CD14-positive monocyte (primary cell): Measurements from ENCODE around the gene SLC4A5. TPM values are rescaled to one million over a fixed set of nuclear protein-coding genes. Genes with fewer than 3 reads are reported as not detected.

Experiments used
- DNase-seq, 3 donors: peaks; one replicate each; pipeline ENCODE4 v3.0.0-alpha.2; 2011 to 2022
- H2AFZ ChIP-seq: 2 replicates; pipeline ENCODE4 v1.6.0; 2012; ENCODE audit warnings: mild to moderate bottlenecking, low read depth, low read length, inconsistent platforms; ENCODE audit not compliant: insufficient read depth, poor library complexity, severe bottlenecking
- H3K27ac ChIP-seq, 2 donors: 1 replicate in 1 of 2; 2 replicates in 1 of 2; pipeline ENCODE4 v1.5.1; 2012 to 2013; ENCODE audit warnings: low read length in 2 of 2, control low read depth in 1 of 2, inconsistent platforms in 1 of 2, low read depth in 1 of 2, mild to moderate bottlenecking in 1 of 2
- H3K27me3 ChIP-seq, 2 donors: one replicate each; pipeline versions ENCODE4 v1.6.0 to v1.6.1; 2011 to 2013; ENCODE audit warnings: low read length in 2 of 2; ENCODE audit not compliant: control insufficient read depth in 2 of 2, insufficient read depth in 2 of 2
- H3K36me3 ChIP-seq, 2 donors: replicated peaks in 1 of 2; 1 replicate in 1 of 2; 2 replicates in 1 of 2; pipeline versions ENCODE4 v1.5.1 to v1.6.1; 2012 to 2013; ENCODE audit warnings: low read length in 2 of 2, control low read depth in 1 of 2, inconsistent platforms in 1 of 2, mild to moderate bottlenecking in 1 of 2; ENCODE audit not compliant: insufficient read depth in 2 of 2, control insufficient read depth in 1 of 2
- H3K4me1 ChIP-seq, 2 donors: 1 replicate in 1 of 2; 2 replicates in 1 of 2; pipeline versions ENCODE4 v1.5.1 to v1.6.1; 2012 to 2013; ENCODE audit warnings: low read length in 2 of 2, control low read depth in 1 of 2, inconsistent platforms in 1 of 2, mild to moderate bottlenecking in 1 of 2, moderate library complexity in 1 of 2; ENCODE audit not compliant: insufficient read depth in 2 of 2, control insufficient read depth in 1 of 2
- H3K4me2 ChIP-seq: replicated peaks from 2 replicates; pipeline ENCODE3; 2012; ENCODE audit warnings: low read length, moderate library complexity, mild to moderate bottlenecking; ENCODE audit not compliant: poor library complexity, severe bottlenecking; ENCODE audit errors: extremely low read depth
- H3K4me3 ChIP-seq, 3 experiments: fragments of 200-600 bp in 1 of 3; sonication (generic) in 1 of 3; replicated peaks in 1 of 3; 1 replicate in 2 of 3; 2 replicates in 1 of 3; pipeline ENCODE4 v1.5.1; 2011 to 2013; ENCODE audit warnings: low read length in 3 of 3, mild to moderate bottlenecking in 3 of 3, control low read depth in 2 of 3, low read depth in 2 of 3, inconsistent platforms in 1 of 3, moderate library complexity in 1 of 3
- H3K79me2 ChIP-seq: 2 replicates; pipeline ENCODE4 v1.6.0; 2012; ENCODE audit warnings: mild to moderate bottlenecking, control low read depth, inconsistent platforms, low read length, moderate library complexity; ENCODE audit not compliant: insufficient read depth
- H3K9ac ChIP-seq: 2 replicates; pipeline ENCODE4 v1.6.0; 2017; ENCODE audit warnings: low read length, mild to moderate bottlenecking; ENCODE audit not compliant: insufficient read depth, poor library complexity, severe bottlenecking
- H3K9me3 ChIP-seq, 2 donors: replicated peaks in 1 of 2; 1 replicate in 1 of 2; 2 replicates in 1 of 2; pipeline versions ENCODE4 v1.5.1 to v1.6.1; 2012 to 2013; ENCODE audit warnings: low read length in 2 of 2, control low read depth in 1 of 2; ENCODE audit not compliant: control insufficient read depth in 1 of 2, insufficient read depth in 1 of 2
- H4K20me1 ChIP-seq: 2 replicates; pipeline ENCODE4 v1.6.0; 2012; ENCODE audit warnings: mild to moderate bottlenecking, low read length, control low read depth, moderate library complexity; ENCODE audit not compliant: insufficient read depth
- H3K27ac Mint-ChIP-seq, 7 donors: one replicate each; pipeline ENCODE4 v1.8.0; 2020; ENCODE audit warnings: mild to moderate bottlenecking in 7 of 7, mixed read lengths in 7 of 7, moderate library complexity in 6 of 7, inconsistent platforms in 2 of 7
- H3K27me3 Mint-ChIP-seq, 3 donors: one replicate each; pipeline ENCODE4 v1.8.0; 2021 to 2022; ENCODE audit warnings: low read depth in 3 of 3, mild to moderate bottlenecking in 3 of 3, mixed read lengths in 3 of 3, moderate library complexity in 3 of 3, inconsistent platforms in 1 of 3
- H3K36me3 Mint-ChIP-seq, 2 donors: one replicate each; pipeline ENCODE4 v1.8.0; 2020; ENCODE audit warnings: mixed read lengths in 2 of 2, inconsistent platforms in 1 of 2, mild to moderate bottlenecking in 1 of 2
- H3K4me1 Mint-ChIP-seq: one replicate; pipeline ENCODE4 v1.8.0; 2020; ENCODE audit warnings: mild to moderate bottlenecking, mixed read lengths
- H3K4me3 Mint-ChIP-seq, 2 donors: one replicate each; pipeline ENCODE4 v1.8.0; 2020; ENCODE audit warnings: mild to moderate bottlenecking in 2 of 2, mixed read lengths in 2 of 2, moderate library complexity in 1 of 2
- H3K9me3 Mint-ChIP-seq, 7 donors: one replicate each; pipeline ENCODE4 v1.8.0; 2020 to 2022; ENCODE audit warnings: mixed read lengths in 7 of 7, mild to moderate bottlenecking in 6 of 7, moderate library complexity in 6 of 7, inconsistent platforms in 2 of 7
- WGBS: methylation state at CpG from one replicate; pipeline ENCODE4 v1.1.5; 2013; ENCODE audit warnings: missing lambda C conversion rate; ENCODE audit not compliant: insufficient coverage; 5-methylcytosine and 5-hydroxymethylcytosine counted together
- intact Hi-C, 2 donors: fragments of 100-400 bp; cut with micrococcal nuclease; formaldehyde crosslinking; loops; one replicate each; pipeline versions ENCODE4 v1.15.0 to v1.15.1; 2023
- polyA plus RNA-seq, 3 donors: library from polyadenylated mRNA; depleted of rRNA in 1 of 3; unstranded in 2 of 3; stranded (reverse) in 1 of 3; fragments of 300-500 nt in 2 of 3; fragments of >200 nt in 1 of 3; fragmentation: Illumina TruSeq in 2 of 3; gene quantifications; 1 replicate in 2 of 3; 2 replicates in 1 of 3; pipeline ENCODE4 v1.2.3, GENCODE V29; 2012 to 2021
- TF ChIP-seq, protein P1 (sequence below): fragments of 200-600 bp; IDR thresholded peaks from one replicate; pipeline ENCODE4 v1.8.0; 2022; ENCODE audit warnings: antibody characterized with exemption, mild to moderate bottlenecking

The SLC4A5 gene
- polyA plus RNA-seq, 3 donors: 0.10 to 1.1 TPM; not detected in 1

DNA sequence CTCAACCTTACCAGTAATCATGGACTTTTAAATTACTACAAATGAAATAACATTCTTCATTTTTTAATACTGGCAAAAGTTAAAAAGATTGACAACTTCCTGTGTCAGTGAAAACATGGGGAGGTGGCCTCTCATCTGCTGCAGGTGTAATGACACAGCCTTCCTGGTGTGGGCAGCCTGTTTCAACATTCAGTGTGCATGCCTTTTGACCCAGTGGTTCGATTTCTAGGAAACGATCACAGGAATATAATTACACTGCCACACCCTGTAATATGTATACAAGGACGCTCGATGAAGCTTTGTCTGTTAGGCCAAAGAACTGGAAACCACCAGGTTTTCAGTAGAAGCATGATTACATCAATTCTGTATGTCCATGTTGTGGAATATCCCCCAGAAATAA, 76.1 kb downstream of the SLC4A5 start:
- intact Hi-C loops: no loop called here
- H3K4me1 Mint-ChIP-seq: peaks cover 5% of the 10 kb centered on the region
- TF ChIP-seq, protein P1, sequence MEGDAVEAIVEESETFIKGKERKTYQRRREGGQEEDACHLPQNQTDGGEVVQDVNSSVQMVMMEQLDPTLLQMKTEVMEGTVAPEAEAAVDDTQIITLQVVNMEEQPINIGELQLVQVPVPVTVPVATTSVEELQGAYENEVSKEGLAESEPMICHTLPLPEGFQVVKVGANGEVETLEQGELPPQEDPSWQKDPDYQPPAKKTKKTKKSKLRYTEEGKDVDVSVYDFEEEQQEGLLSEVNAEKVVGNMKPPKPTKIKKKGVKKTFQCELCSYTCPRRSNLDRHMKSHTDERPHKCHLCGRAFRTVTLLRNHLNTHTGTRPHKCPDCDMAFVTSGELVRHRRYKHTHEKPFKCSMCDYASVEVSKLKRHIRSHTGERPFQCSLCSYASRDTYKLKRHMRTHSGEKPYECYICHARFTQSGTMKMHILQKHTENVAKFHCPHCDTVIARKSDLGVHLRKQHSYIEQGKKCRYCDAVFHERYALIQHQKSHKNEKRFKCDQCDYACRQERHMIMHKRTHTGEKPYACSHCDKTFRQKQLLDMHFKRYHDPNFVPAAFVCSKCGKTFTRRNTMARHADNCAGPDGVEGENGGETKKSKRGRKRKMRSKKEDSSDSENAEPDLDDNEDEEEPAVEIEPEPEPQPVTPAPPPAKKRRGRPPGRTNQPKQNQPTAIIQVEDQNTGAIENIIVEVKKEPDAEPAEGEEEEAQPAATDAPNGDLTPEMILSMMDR: no peak
- Histone ChIP-seq H3K9ac (no peak overlapping the region), H3K4me2 (no peak overlapping the region), H2AFZ (no peak overlapping the region), H3K27me3 (no peaks in the 10 kb centered on the region), H4K20me1 (no peaks in the 10 kb centered on the region), H3K9me3 (no peaks in the 10 kb centered on the region), H3K4me3 (no peak overlapping the region), H3K36me3 (no peaks in the 10 kb centered on the region), H3K27ac (no peak overlapping the region), H3K79me2 (no peaks in the 10 kb centered on the region), H3K4me1 (no peaks in the 10 kb centered on the region)
- DNase-seq: no peak
- WGBS: 7% methylated on average over 2 of the region's 4 CpGs
- no peak overlapping the region for H3K4me3 Mint-ChIP-seq
- no peaks in the 10 kb centered on the region for H3K36me3 Mint-ChIP-seq
- H3K9me3 Mint-ChIP-seq: no peaks in the 10 kb centered on the region
- peaks cover 0 to 2% (median 0%) of the 10 kb centered on the region in 3 donors for H3K27me3 Mint-ChIP-seq
- no peak overlapping the region for H3K27ac Mint-ChIP-seq

GRCh38 chr2:74264281-74264680, 78.9 kb downstream of the SLC4A5 start:
- Histone ChIP-seq H3K79me2 (no peaks in the 10 kb centered on the region), H2AFZ (no peak overlapping the region), H4K20me1 (no peaks in the 10 kb centered on the region), H3K27me3 (no peaks in the 10 kb centered on the region), H3K36me3 (no peaks in the 10 kb centered on the region), H3K9ac (no peak overlapping the region), H3K4me2 (no peak overlapping the region), H3K4me1 (no peaks in the 10 kb centered on the region), H3K9me3 (no peaks in the 10 kb centered on the region), H3K4me3 (no peak overlapping the region), H3K27ac (no peak overlapping the region)
- H3K36me3 Mint-ChIP-seq: no peaks in the 10 kb centered on the region
- H3K4me3 Mint-ChIP-seq: no peak overlapping the region
- TF ChIP-seq, protein P1: no peak
- WGBS: no CpG with 5 or more reads among the region's 1 CpG
- DNase-seq: no peak
- peaks cover 5% of the 10 kb centered on the region for H3K4me1 Mint-ChIP-seq
- intact Hi-C loops: no loop called here
- H3K27me3 Mint-ChIP-seq: peaks cover 0 to 3% (median 2%) of the 10 kb centered on the region in 3 donors
- no peaks in the 10 kb centered on the region for H3K9me3 Mint-ChIP-seq
- no peak overlapping the region for H3K27ac Mint-ChIP-seq
